ENCODE results near the gene KDM7A.

KDM7A gene

GRCh38 chr7:140054751-140055150 is 122.0 kb downstream of the KDM7A start:
- DNase-seq (ENCODE audit: low read depth): no peak

- no peak for DNase-seq (ENCODE audit: low read depth)
Measured at GRCh38 chr7:140053812-140054539, 122.8 kb downstream of the KDM7A start.

DNA sequence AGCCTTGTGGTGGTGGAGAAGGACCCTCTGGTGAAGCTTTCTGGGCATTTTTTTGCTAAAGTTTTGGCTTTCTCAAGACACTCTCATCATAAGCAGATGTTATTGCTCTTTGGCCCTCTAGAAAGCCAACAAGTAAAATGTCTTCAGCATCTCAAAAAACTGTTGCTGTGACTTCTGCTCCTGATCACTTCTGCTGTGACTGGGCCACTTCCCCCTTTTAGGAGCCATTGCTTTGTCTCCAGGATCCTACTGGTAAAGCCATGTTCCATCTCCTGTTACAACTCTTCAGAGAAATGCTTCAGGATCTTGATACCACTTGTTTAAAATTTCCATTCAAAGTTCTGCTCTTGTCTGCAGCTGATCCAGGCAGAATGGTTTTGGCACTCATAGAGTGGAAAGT is 125.0 kb downstream of the KDM7A start:
- no peak for DNase-seq (ENCODE audit: low read depth)

- no peak for DNase-seq (ENCODE audit: low read depth)
Measured at GRCh38 chr7:140050100-140050499, 126.7 kb downstream of the KDM7A start.

DNA sequence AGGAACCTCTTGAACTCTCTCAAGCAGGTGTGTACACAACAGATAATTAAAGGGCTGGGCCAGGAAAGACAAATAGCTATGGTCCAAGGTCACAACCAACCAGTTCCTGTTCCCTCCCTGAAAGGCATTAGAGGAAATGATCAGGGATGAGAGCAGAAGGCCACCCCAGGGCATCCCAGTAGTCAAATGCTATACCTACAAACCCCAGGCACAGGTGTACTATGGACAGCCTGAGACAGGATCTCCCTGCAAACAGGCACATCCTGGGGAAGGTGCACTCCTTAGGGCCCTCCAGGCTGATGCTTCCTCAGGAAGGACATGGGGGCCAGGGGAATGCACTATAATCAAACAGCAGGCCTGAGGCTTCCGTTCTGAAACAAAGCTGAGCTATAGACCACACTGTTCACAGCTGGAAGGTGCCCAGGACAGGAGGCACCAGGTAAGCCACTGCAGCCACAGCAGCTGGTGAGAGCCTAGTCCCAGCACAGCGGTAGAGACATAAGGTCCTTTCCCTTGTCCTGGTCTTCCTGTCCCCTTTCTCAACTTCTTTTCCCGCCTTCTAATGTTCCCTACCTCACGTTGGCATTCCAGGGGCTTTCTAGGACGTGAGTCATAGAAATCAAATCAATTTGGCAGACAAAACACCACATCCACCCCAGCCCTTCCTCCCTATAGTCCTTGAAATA is 127.3 kb downstream of the KDM7A start:
- DNase-seq (ENCODE audit: low read depth): no peak

DNA sequence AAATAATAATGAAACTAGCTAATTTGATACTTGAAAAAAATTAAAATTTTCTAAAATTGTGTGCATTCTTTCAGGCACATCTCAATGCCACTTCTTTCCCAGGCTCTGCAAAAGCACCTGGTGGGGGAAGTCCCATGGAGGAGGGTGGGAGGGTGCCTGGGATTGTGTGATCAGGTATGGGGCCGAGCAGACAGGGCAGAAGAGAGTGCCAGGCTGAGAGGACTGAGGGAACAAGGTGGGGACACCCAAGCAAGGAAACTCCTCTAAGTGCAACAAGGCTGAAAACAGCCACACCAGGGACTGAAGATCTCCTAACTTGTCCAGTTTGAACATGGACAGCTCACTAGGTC is 127.8 kb downstream of the KDM7A start:
- DNase-seq (ENCODE audit: low read depth): no peak

GRCh38 chr7:140048138-140048537 is 128.6 kb downstream of the KDM7A start:
- DNase-seq (ENCODE audit: low read depth): no peak

DNA sequence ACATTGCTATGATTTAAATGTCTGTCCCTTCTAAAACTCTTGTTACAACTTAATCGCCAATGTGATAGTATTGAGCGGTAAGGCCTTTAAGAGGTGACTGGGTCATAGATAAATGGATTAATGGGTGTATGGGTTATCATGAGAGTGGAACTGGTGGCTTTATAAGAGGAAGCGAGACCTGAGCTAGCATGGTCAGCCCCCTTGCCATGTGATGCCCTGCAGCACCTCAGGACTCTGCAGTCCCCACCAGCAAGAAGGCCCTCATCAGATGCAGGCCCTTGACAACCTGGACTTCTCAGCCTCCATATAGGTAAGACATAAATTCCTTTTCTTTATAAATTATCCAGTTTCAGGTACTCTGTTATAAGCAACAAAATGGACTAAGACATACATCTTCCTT is 129.6 kb downstream of the KDM7A start:
- no peak for DNase-seq (ENCODE audit: low read depth)

DNA sequence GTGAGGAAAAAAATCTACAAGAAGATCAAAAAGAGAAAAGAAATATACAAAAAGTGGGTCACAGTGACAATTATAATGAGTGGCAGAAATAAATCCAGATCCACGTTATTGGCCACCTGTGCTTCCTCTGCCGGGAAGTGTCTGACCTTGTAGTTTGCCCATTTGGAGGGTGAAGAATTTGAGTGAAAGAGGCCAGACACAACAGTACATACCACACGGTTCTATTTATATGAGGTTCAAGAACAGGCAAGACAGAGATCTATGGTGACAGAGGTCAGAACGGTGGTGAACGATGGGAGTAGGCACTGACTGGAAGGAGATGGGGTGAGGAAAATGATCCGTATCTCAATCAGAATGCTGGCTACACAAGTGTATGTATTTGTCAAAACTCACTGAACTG is 131.1 kb downstream of the KDM7A start:
- DNase-seq (ENCODE audit: low read depth): no peak

DNA sequence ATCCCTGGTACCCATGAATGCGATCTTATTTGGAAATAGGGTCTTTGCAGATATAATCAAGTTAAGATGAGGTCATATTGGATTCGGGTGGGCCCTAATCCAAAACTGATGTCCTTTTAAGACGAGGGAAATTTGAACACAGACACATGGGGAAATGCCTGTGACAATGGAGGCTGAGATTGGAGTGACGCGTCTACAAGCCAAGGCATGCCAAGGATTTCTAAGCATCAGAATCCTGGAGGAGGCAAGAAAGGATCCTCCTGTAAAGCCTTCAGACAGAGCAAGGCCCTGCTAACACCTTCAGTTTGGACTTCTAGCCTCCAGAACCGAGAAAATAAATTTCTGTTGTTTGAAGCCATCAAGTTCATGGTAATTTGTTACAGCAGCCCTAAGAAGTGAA is 132.5 kb downstream of the KDM7A start:
- no peak for DNase-seq (ENCODE audit: low read depth)

DNA sequence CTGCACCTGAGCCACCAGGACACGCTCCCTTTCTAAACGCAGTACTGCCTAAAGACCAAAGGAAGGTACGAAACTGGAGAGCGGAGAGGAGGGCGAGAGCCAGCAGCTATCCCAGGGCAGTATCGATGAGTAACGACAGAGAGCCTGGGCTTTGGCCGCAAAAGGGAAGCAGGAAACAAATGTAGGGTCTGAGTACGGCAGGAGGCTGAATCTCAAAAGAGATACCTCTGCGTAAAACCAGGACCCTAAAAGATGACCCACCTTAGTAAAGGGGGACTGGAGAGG is 134.5 kb downstream of the KDM7A start:
- DNase-seq (ENCODE audit: low read depth): no peak

DNA sequence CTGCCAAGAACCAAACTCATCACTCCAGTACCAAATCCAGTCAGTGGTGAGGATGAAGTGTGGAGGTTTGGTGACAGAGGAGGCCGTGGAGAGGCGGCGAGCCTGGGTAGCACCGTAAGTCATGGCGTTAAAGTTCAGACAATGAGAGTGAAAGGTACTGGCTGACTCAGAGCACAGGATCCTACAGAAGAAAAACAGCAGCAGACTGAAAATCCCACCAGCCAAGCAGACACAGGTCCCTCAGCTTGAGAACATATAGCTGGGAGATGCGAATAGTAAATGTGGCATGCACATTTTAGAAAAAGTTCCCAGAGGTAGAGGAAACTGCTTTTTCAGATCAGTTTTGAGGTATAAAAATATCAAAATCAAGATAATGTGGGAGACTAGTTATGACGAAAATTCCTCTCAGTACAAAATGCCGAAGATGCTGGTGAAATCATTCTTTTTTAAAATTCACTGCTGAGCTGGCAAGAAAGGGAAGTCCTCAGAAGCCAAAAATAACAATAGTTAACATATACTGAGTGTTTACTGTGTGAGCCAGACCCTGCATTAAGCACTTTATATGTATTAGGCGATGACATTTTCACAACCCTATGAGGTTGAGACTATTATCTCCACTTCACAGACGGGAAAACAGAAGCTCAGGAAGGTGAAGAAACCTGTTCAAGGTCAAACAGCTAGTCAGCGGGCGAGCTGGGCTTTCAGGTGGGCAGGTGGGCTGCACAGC is 135.0 kb downstream of the KDM7A start:
- DNase-seq (ENCODE audit: low read depth): no peak

DNA sequence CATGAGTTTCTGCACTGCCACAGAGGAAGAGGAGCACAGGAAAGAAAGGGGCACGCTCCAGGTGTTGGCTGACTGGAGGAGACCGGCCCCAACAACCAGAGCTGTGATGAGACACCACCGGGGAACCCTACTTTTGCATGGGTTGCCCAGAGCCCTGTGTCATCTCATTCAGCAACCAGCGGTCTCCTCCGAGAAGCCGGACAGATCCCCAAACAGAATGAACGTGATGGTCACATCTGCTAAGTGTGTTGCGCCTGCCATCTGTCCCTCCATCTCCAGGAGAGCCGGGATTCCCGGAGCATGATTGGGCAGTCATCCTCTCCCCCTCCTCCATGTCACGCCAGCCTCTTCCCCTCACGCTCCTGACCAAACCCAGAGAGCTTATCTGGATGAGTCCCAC is 136.9 kb downstream of the KDM7A start:
- no peak for DNase-seq (ENCODE audit: low read depth)

- no peak for DNase-seq (ENCODE audit: low read depth)
Measured at GRCh38 chr7:140039066-140039465, 137.7 kb downstream of the KDM7A start.

DNA sequence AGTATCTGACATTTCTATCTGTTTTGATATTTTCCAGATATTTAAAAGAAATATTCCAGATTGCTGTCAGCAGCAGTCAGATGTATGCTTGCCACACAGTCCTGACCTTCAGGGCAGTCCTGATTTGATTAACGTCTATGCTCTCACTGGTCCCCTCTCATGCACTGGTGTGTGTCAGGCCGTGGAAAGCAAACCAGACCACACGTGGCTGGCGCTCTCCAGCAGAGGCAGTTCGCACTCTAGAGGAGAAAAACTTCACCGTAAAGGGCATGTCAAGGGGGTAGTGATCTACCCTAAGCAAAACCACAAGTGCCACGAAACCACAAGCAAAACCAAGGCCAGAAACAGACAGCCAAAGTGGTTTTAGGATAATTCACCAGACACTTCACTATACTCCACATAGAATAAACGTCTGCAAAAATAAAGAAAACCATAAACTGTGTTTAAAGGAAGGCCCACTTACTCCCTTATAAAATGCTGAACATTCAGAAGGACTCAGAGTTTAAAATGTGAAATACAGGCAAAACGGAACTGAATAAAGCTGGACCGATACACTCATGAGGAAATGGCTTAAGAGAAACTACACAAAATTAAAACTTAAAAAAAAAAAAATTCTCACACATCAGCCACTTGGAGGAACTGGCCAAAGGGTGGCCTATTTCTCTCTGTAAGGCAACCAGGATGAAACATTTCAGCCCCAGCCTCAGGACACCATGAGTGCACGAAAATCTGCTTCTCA is 140.4 kb downstream of the KDM7A start:
- DNase-seq (ENCODE audit: low read depth): no peak

DNA sequence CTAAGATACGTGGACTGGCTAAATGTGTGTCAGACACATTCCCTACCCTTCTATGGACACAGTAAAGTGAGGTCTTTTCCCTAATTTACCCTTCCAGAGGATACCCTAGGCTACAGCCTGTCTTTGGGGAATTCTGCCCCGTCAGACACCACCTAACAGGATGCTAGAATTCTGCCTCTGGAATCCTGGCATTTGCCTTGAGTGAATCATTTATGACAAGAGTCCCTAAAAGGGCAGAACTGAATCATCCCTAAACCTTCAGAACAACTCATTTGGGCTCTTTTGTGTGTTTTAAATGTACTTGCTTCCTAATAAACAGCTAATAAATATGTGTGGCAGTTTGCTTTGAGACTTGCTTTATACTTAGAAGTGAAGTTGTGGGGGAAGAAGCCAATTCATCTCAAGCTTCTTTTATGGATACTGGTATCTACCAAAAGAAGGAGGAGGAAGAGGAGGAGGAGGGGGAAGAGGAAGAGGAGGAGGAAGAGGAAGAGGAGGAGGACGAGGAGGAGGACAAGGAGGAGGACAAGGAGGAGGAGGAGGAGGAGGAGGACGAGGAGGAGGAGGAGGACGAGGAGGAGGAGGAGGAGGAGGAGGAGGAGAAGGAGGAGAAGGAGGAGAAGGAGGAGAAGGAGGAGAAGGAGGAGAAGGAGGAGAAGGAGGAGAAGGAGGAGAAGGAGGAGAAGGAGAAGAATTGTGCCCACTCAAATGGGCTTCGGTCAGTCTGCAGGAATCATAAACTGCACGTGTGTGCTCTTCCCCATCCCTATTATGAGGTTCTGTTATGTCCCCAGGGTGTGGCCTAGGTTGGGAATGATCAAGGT is 141.2 kb downstream of the KDM7A start:
- no peak for DNase-seq (ENCODE audit: low read depth)

Data from fibroblast of the conjunctiva (primary cell).